Glutamatergic neuron (in vitro differentiated cells): ENCODE data around the gene TAF11. TPM values are rescaled to one million over a fixed set of nuclear protein-coding genes. Genes with fewer than 3 reads are reported as not detected.

ENCODE experiments used
- DNase-seq: peaks from one replicate; pipeline ENCODE4 v3.0.0; 2022
- H3K27ac Mint-ChIP-seq: one replicate; pipeline ENCODE4 v1.8.0; 2020; ENCODE audit warnings: mild to moderate bottlenecking, mixed read lengths, inconsistent platforms; ENCODE audit not compliant: unreplicated experiment
- H3K27me3 Mint-ChIP-seq: one replicate; pipeline ENCODE4 v1.8.0; 2020; ENCODE audit warnings: mild to moderate bottlenecking, moderate library complexity, mixed read lengths, inconsistent platforms; ENCODE audit not compliant: unreplicated experiment
- H3K36me3 Mint-ChIP-seq: one replicate; pipeline ENCODE4 v1.8.0; 2020; ENCODE audit warnings: mild to moderate bottlenecking, mixed read lengths, inconsistent platforms; ENCODE audit not compliant: unreplicated experiment
- H3K4me1 Mint-ChIP-seq: one replicate; pipeline ENCODE4 v1.8.0; 2020; ENCODE audit warnings: mild to moderate bottlenecking, low read depth, mixed read lengths, inconsistent platforms; ENCODE audit not compliant: unreplicated experiment
- H3K4me3 Mint-ChIP-seq: one replicate; pipeline ENCODE4 v1.8.0; 2020; ENCODE audit warnings: mild to moderate bottlenecking, mixed read lengths, inconsistent platforms; ENCODE audit not compliant: unreplicated experiment
- H3K9me3 Mint-ChIP-seq: one replicate; pipeline ENCODE4 v1.8.0; 2020; ENCODE audit warnings: mild to moderate bottlenecking, moderate library complexity, mixed read lengths, inconsistent platforms; ENCODE audit not compliant: unreplicated experiment
- total RNA-seq: library from RNA; stranded (reverse); fragmentation: NEBNext Ultra II Directional; extraction: Animal tissue kit (Norgen Biotek cat#: 25700); gene quantifications from one replicate; pipeline ENCODE4 v1.2.1, GENCODE V29; 2021; ENCODE audit not compliant: unreplicated experiment
- TF ChIP-seq, protein P1 (sequence below): fragments of 200-600 bp; sonication (generic); IDR thresholded peaks from one replicate; pipeline ENCODE4 v1.5.0; 2021; ENCODE audit not compliant: partially characterized antibody, unreplicated experiment

TAF11 gene
- total RNA-seq, 1 donor from 2014 or later = 48.5 TPM

- Mint-ChIP-seq H3K9me3 (no peaks in the 10 kb centered on the region), H3K4me3 (no peak overlapping the region), H3K27me3 (no peaks in the 10 kb centered on the region), H3K27ac (no peak overlapping the region), H3K4me1 (no peaks in the 10 kb centered on the region), H3K36me3 (no peaks in the 10 kb centered on the region)
- no peak for DNase-seq
- TF ChIP-seq, protein P1, sequence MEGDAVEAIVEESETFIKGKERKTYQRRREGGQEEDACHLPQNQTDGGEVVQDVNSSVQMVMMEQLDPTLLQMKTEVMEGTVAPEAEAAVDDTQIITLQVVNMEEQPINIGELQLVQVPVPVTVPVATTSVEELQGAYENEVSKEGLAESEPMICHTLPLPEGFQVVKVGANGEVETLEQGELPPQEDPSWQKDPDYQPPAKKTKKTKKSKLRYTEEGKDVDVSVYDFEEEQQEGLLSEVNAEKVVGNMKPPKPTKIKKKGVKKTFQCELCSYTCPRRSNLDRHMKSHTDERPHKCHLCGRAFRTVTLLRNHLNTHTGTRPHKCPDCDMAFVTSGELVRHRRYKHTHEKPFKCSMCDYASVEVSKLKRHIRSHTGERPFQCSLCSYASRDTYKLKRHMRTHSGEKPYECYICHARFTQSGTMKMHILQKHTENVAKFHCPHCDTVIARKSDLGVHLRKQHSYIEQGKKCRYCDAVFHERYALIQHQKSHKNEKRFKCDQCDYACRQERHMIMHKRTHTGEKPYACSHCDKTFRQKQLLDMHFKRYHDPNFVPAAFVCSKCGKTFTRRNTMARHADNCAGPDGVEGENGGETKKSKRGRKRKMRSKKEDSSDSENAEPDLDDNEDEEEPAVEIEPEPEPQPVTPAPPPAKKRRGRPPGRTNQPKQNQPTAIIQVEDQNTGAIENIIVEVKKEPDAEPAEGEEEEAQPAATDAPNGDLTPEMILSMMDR = no peak
Observed at GRCh38 chr6:34832942-34833341, 54.9 kb downstream of the TAF11 start.

DNA sequence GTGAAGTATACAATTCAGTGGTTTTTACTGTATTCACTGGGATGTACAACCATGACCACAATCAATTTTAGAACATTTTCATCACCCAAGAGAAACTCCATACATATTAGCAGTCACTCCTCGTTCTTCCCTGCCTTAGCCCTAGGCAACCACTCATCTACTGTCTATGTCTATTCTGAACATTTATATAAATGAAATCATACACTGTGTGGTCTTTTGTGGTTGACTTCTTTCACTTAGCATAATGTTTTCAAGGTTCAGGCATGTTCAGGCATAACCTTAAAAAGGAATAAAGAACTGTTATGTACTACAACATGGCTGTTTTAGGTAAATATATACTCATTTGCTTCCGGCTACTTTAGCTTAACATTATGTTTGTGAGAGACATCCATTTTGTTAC is 58.7 kb downstream of the TAF11 start:
- no peaks in the 10 kb centered on the region for H3K9me3 Mint-ChIP-seq
- H3K36me3 Mint-ChIP-seq = no peaks in the 10 kb centered on the region
- DNase-seq = no peak
- no peaks in the 10 kb centered on the region for H3K4me1 Mint-ChIP-seq
- no peak overlapping the region for H3K27ac Mint-ChIP-seq
- no peak overlapping the region for H3K4me3 Mint-ChIP-seq
- H3K27me3 Mint-ChIP-seq = no peaks in the 10 kb centered on the region
- TF ChIP-seq, protein P1 = no peak

Other genes with a start within 250 kb of the TAF11 start
- 37.7 TPM for gene ILRUN, start 191.3 kb downstream of the TAF11 start, total RNA-seq
- 95.9 TPM for gene SNRPC, start 130.5 kb downstream of the TAF11 start, total RNA-seq
- gene BLTP3A, start 96.0 kb downstream of the TAF11 start, total RNA-seq = 27.8 TPM
- gene ANKS1A, start 1.2 kb upstream of the TAF11 start, total RNA-seq = 76.9 TPM